Skeletal muscle satellite cell (primary cell): ENCODE measurements around the gene PRR15L.

Source experiments
- H3K27me3 ChIP-seq: 2 replicates; pipeline ENCODE4 v1.7.0; 2013; ENCODE audit warnings: low read length; ENCODE audit not compliant: control insufficient read depth, insufficient read depth
- H3K36me3 ChIP-seq: 2 replicates; pipeline ENCODE4 v1.7.0; 2013; ENCODE audit warnings: mild to moderate bottlenecking, control low read depth, low read length; ENCODE audit not compliant: insufficient read depth
- H3K4me1 ChIP-seq: 2 replicates; pipeline ENCODE4 v1.7.0; 2013; ENCODE audit warnings: low read length; ENCODE audit not compliant: control insufficient read depth, insufficient read depth
- H3K4me2 ChIP-seq: 2 replicates; pipeline ENCODE4 v1.7.0; 2013; ENCODE audit warnings: mild to moderate bottlenecking, low read length
- H3K4me3 ChIP-seq: 2 replicates; pipeline ENCODE4 v1.7.0; 2013; ENCODE audit warnings: low read length
- H3K9ac ChIP-seq: 2 replicates; pipeline ENCODE4 v1.7.0; 2013; ENCODE audit warnings: mild to moderate bottlenecking, low read depth, low read length, moderate library complexity
- H3K9me3 ChIP-seq: replicated peaks from 2 replicates; pipeline ENCODE4 v1.7.0; 2013; ENCODE audit warnings: mild to moderate bottlenecking, control low read depth, low read length

PRR15L gene

DNA sequence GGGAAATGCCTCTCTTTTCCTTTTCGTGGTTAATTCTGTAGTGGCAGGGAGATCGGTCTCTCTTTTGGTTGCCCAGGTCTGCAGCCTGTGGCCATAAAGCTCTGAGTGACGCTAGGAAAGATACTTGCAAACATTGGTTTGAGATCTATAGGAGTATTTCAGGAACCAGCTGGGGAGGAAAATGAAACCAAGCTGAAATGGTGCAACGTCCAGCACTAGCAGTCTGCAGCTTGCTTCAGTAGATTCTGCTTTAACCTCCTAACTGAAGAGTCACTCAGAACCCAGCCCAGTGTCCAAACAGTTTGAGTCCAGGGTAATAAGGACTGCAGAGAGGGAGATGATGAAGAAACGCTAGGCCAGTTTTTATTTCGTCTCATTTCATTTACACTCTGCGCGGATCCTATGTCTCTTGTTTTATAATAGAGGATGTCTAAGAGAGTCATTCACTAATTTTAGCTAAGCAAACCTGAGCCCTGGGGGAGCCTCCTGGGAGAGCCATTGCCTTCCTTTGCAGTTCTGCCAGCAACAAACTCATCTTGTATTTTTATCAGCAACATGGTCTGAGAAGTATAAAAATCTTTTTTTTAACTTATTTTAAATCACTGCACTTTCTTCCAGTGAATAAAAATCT, 49.6 kb downstream of the PRR15L start:
- Histone ChIP-seq H3K27me3 (no peaks in the 10 kb centered on the region), H3K36me3 (no peaks in the 10 kb centered on the region), H3K4me3 (no peak overlapping the region), H3K4me2 (no peak overlapping the region), H3K9ac (no peak overlapping the region), H3K4me1 (peaks cover 9% of the 10 kb centered on the region), H3K9me3 (no peaks in the 10 kb centered on the region)

DNA sequence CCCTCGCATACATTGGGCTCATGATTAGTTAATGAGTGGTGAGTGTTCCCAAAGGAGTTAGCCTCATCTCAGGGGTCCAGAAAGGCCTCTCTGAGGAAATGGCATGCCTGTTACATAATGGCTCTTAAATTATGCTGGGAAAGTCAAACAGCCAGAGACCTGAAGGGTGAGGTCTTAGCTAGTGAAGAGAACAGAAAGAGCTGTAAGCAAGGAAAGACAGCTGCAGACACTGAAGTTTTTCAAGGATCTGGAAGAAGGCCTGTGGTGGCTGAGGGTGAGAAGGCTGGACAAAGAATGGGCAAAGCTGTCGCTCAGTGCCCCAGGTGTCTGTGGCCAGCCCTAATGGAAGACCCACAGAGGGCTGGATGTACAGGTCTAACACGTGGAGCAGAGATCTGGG, 51.2 kb downstream of the PRR15L start:
- Histone ChIP-seq H3K9me3 (no peaks in the 10 kb centered on the region), H3K27me3 (no peaks in the 10 kb centered on the region), H3K4me2 (no peak overlapping the region), H3K4me3 (no peak overlapping the region), H3K36me3 (no peaks in the 10 kb centered on the region), H3K4me1 (peaks cover 9% of the 10 kb centered on the region), H3K9ac (no peak overlapping the region)

DNA sequence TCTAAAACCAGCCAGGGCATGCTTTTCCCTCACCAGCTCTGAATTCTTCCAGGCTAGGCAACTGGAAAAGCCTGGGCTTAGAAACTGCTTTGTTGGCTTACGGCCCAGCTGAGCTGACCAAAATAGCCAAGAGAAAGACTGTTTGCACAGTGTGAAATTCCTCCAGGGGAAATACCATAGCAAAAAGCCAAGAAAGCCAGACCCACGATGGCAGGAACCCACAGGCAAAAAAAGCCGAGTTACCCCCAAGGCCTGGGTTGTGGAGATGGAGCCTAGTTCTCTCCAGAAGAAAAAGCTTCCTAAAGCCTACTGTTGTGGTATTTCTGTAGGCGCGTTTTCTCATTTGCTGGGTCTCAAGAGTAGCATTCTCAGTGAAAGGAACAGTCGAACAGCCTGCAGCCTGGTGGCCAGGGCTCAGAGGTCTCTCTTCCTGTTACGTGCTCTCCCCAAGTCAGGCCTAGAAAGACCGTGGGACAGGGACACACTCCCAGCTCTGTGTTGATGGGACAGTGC, 52.4 kb downstream of the PRR15L start:
- no peaks in the 10 kb centered on the region for H3K27me3 ChIP-seq
- no peaks in the 10 kb centered on the region for H3K9me3 ChIP-seq
- peaks cover 9% of the 10 kb centered on the region for H3K4me1 ChIP-seq
- no peak overlapping the region for H3K4me3 ChIP-seq
- no peaks in the 10 kb centered on the region for H3K36me3 ChIP-seq
- H3K4me2 ChIP-seq = peak overlapping the region; percentile 38
- H3K9ac ChIP-seq = no peak overlapping the region

DNA sequence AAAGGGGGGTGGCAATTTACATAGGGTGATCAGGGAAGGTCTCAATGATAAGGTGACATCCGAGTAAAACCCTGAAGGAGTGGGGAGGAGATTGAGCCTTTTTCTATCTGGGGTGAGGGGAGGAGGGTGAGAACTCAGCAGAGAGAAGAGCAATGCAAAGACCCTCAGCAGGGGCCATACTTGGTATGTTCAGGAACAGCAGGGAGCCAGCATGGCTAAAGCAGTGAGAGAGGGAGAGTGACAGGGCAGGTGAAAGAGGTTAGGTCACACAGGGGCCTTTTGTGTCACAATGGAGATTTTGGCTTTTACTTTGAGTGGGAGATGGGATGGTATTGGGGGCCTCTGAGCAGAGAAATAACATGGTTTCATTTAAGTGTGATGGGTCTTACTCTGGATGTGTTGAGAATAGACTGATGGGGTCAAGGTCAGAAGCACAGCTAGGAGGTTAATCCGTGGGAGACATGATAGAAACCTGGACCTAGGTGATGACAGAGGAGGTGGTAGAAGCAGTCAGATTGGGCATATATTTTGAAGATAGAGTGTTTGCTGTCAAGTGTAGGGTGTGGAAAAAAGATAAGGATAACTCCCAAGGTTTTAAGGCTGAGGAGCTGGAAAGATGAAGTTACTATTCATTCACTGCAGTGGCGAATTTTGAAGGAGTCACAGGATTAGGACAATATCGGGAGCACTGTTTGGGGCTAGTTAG, 55.5 kb downstream of the PRR15L start:
- Histone ChIP-seq H3K9me3 (no peaks in the 10 kb centered on the region), H3K4me2 (no peak overlapping the region), H3K4me3 (no peak overlapping the region), H3K4me1 (peaks cover 18% of the 10 kb centered on the region), H3K27me3 (no peaks in the 10 kb centered on the region), H3K9ac (no peak overlapping the region), H3K36me3 (no peaks in the 10 kb centered on the region)
